PC-9 (cell line): Measurements from ENCODE around the gene MS4A4A.

Source experiments
- EZH2 ChIP-seq: fragments of 200-600 bp; sonication (generic); IDR thresholded peaks from 2 replicates; pipeline ENCODE4 v1.8.0; 2017; ENCODE audit warnings: antibody characterized with exemption, low read depth
- TF ChIP-seq, protein P1 (sequence below): fragments of 200-600 bp; sonication (generic); conservative IDR thresholded peaks from 2 replicates; pipeline ENCODE4 v1.6.1; 2017; ENCODE audit warnings: mixed run types, antibody characterized with exemption, mild to moderate bottlenecking, moderate library complexity

DNA sequence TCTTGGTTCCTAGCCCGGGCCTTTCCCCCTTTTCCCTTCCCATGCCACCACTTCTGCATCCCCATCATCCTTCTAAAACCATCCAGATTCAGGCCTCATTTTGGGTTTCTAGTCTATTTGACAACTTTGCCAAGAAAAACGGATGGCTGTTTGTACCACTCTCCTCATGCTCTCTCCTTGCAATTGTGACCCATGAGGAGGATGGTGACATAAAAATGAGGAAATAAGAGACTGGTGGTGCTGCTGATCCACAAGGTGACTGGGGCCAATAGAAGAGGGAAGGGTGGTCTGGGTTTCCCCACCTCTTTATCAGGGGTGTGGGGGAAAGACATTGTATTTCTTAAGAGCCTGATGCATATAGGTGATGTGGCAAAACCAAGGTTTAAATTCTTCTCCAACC, 1.0 kb downstream of the MS4A4A start:
- TF ChIP-seq, protein P1, sequence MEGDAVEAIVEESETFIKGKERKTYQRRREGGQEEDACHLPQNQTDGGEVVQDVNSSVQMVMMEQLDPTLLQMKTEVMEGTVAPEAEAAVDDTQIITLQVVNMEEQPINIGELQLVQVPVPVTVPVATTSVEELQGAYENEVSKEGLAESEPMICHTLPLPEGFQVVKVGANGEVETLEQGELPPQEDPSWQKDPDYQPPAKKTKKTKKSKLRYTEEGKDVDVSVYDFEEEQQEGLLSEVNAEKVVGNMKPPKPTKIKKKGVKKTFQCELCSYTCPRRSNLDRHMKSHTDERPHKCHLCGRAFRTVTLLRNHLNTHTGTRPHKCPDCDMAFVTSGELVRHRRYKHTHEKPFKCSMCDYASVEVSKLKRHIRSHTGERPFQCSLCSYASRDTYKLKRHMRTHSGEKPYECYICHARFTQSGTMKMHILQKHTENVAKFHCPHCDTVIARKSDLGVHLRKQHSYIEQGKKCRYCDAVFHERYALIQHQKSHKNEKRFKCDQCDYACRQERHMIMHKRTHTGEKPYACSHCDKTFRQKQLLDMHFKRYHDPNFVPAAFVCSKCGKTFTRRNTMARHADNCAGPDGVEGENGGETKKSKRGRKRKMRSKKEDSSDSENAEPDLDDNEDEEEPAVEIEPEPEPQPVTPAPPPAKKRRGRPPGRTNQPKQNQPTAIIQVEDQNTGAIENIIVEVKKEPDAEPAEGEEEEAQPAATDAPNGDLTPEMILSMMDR = no peak
- no peak for TF ChIP-seq EZH2
